GM10266 (cell line): ENCODE measurements around the gene GPC3.

Experiments used
- DNase-seq: peaks from one replicate; pipeline ENCODE4 v3.0.0; 2012; ENCODE audit errors: extremely low spot score
- CTCF ChIP-seq: IDR thresholded peaks from 2 replicates; pipeline ENCODE4 v1.5.1; 2012; ENCODE audit warnings: mild to moderate bottlenecking, low read depth; ENCODE audit not compliant: control insufficient read depth, insufficient read depth; ENCODE audit errors: missing control alignments

GPC3 gene

GRCh38 chrX:133646719-133647116, 338.7 kb downstream of the GPC3 start:
- no peak for DNase-seq
- TF ChIP-seq CTCF: no peak

- no peak for TF ChIP-seq CTCF
- no peak for DNase-seq
These were observed 339.2 kb downstream of the GPC3 start for GRCh38 chrX:133645977-133646718.

GRCh38 chrX:133645256-133645655, 340.1 kb downstream of the GPC3 start:
- no peak for DNase-seq
- TF ChIP-seq CTCF: no peak

- DNase-seq: no peak
- TF ChIP-seq CTCF: no peak
These were observed 345.0 kb downstream of the GPC3 start for GRCh38 chrX:133640161-133641015.

- TF ChIP-seq CTCF: no peak
- no peak for DNase-seq
These were observed 345.7 kb downstream of the GPC3 start for GRCh38 chrX:133639726-133640125.

GRCh38 chrX:133638285-133638684, 347.1 kb downstream of the GPC3 start:
- DNase-seq: no peak
- TF ChIP-seq CTCF: no peak

GRCh38 chrX:133637765-133638164, 347.6 kb downstream of the GPC3 start:
- DNase-seq: no peak
- no peak for TF ChIP-seq CTCF
